Brain microvascular endothelial cell (primary cell): ENCODE measurements around the gene TFDP1.

Experiments
- DNase-seq: peaks from one replicate; pipeline ENCODE4 v3.0.0-alpha.2; 2020
- H3K27ac ChIP-seq: fragments of 250-450 bp; sonication (Bioruptor Pico); 2 replicates; pipeline ENCODE4 v1.5.1; 2020; ENCODE audit warnings: mild to moderate bottlenecking, moderate library complexity
- H3K27me3 ChIP-seq: fragments of 250-450 bp; sonication (Bioruptor Pico); replicated peaks from 2 replicates; pipeline ENCODE4 v1.5.1; 2020; ENCODE audit warnings: mild to moderate bottlenecking
- H3K36me3 ChIP-seq: fragments of 250-450 bp; sonication (Bioruptor Pico); replicated peaks from 2 replicates; pipeline ENCODE4 v1.5.1; 2020; ENCODE audit warnings: mild to moderate bottlenecking
- H3K4me3 ChIP-seq: 2 replicates; pipeline ENCODE4 v1.5.1; 2011; ENCODE audit warnings: low read depth, mild to moderate bottlenecking, control low read depth, low read length, moderate library complexity
- in situ Hi-C: cut with HindIII; loops from 2 replicates; pipeline ENCODE4 v1.10.0; 2017; ENCODE audit warnings: low sequenced_read_pairs, low pct_ligation_motif_present
- TF ChIP-seq, protein P1 (sequence below): IDR thresholded peaks from 2 replicates; pipeline ENCODE4 v1.5.1; 2011; ENCODE audit warnings: low read depth, mild to moderate bottlenecking, moderate library complexity, low read length, control low read depth, inconsistent platforms; ENCODE audit errors: missing control alignments

The TFDP1 gene

DNA sequence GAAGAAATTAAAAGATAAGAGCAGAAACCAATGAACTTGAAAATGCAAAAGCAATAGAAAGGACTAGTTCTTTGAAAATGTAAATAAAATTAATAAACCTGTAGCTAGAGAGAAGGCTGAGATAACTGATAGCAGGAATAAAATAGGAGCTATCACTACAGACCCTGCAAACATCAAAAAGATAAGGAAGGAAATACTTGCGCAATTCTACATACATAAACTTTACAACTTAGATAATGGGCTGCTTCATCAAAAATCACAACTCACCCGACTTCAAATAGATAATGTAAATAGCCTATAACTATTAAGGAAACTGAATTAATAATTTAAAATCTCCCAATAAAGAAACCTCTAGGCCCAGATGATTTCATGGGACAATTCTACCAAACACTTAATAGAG is 77.0 kb downstream of the TFDP1 start:
- H3K27ac ChIP-seq = no peak overlapping the region
- in situ Hi-C loops = no loop called here
- TF ChIP-seq, protein P1, sequence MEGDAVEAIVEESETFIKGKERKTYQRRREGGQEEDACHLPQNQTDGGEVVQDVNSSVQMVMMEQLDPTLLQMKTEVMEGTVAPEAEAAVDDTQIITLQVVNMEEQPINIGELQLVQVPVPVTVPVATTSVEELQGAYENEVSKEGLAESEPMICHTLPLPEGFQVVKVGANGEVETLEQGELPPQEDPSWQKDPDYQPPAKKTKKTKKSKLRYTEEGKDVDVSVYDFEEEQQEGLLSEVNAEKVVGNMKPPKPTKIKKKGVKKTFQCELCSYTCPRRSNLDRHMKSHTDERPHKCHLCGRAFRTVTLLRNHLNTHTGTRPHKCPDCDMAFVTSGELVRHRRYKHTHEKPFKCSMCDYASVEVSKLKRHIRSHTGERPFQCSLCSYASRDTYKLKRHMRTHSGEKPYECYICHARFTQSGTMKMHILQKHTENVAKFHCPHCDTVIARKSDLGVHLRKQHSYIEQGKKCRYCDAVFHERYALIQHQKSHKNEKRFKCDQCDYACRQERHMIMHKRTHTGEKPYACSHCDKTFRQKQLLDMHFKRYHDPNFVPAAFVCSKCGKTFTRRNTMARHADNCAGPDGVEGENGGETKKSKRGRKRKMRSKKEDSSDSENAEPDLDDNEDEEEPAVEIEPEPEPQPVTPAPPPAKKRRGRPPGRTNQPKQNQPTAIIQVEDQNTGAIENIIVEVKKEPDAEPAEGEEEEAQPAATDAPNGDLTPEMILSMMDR = no peak
- H3K4me3 ChIP-seq = no peak overlapping the region
- no peaks in the 10 kb centered on the region for H3K27me3 ChIP-seq
- DNase-seq = no peak
- H3K36me3 ChIP-seq = no peaks in the 10 kb centered on the region

DNA sequence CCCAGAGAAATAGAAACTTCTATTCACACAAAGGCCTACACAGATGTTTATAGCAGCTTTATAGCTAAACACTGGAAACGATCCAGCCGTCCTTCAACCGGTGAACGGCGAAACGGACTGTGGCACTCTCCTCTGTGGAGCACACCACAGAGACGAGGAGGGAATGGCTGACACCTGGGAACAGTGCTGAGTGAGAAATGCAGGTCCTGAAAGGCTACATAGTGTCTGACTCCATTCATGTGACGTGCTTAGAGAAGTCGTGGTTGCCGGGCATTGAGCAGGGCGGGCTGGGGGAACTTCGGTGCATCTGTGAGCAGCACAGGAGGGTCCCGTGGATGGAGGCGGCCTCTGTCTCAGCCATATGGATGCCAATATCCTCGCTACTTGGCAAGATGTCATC is 79.4 kb downstream of the TFDP1 start:
- TF ChIP-seq, protein P1 = no peak
- Histone ChIP-seq H3K36me3 (no peaks in the 10 kb centered on the region), H3K27ac (no peak overlapping the region), H3K27me3 (no peaks in the 10 kb centered on the region), H3K4me3 (no peak overlapping the region)
- in situ Hi-C loops = no loop called here
- DNase-seq = no peak

DNA sequence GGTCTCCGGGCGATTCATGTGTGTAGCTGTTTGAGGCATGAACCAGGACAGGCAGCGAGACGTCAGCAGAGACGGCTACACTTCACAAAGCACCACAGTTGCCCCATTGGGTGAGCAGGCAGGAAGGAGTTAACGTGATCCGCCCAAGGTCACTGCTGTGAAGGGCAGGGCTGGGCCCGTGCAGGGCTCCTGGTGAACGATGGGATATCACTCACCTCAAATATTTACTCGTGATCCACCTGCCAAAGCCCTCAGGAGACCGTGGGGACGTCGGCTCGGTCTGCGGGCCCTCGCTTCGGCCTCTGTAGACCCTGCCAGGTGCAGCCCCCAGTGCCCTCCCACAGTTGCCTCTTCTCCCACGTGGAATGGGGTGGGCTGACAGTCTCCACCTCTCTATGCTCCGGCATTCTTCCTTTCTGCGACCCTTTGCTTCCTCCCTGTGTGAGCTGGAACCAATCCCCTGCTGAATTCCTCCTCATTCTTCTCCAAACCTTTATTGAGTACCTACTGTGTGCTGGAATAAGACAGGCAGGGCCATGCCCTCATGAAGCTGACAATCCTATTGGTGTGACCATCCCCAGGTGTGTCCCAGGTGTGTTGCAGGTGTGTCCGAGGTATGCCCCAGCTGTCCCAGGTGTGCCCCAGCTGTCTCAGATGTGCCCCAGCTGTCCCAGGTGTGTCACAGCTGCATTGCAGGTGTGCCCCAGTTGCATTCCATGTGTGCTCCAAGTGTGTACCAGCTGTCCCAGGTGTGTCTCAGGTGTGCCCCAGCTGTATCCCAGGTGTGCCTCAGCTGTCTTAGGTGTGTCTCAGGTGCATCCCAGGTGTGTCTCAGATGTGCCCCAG is 80.4 kb downstream of the TFDP1 start:
- no peak for DNase-seq
- Histone ChIP-seq H3K27me3 (no peaks in the 10 kb centered on the region), H3K27ac (no peak overlapping the region), H3K36me3 (no peaks in the 10 kb centered on the region), H3K4me3 (no peak overlapping the region)
- TF ChIP-seq, protein P1 = no peak
- in situ Hi-C loops = no loop called here

DNA sequence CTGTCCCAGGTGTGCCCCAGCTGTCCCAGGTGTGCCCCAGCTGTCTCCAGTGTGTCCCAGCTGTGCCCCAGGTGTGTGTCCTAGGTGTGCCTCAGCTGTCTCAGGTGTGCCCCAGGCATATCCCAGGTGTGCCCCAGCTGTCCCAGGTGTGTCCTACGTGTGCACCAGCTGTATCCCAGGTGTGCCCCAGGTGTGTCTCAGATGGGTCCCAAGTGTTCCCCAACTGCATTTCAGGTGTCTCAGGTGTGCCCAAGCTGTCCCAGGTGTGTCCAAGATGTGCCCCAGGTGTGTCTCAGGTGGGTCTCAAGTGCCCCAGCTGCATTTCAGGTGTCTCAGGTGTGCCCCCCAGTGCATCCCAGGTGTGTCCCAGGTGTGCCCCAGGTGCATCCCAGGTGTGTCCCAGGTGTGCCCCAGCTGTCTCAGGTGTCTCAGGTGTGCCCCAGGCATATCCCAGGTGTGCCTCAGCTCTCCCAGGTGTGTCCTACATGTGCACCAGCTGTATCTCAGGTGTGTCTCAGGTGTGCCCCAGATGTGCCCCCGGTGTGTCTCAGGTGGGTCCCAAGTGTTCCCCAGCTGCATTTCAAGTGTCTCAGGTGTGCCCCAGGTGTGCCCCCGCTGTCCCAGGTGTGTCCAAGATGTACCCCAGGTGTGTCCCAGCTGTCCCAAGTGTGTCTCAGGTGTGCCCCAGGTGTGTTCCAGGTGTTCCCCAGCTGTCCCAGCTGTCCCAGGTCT is 81.2 kb downstream of the TFDP1 start:
- in situ Hi-C loops = no loop called here
- H3K4me3 ChIP-seq = no peak overlapping the region
- TF ChIP-seq, protein P1 = no peak
- H3K27ac ChIP-seq = no peak overlapping the region
- no peak for DNase-seq
- no peaks in the 10 kb centered on the region for H3K36me3 ChIP-seq
- H3K27me3 ChIP-seq = no peaks in the 10 kb centered on the region

DNA sequence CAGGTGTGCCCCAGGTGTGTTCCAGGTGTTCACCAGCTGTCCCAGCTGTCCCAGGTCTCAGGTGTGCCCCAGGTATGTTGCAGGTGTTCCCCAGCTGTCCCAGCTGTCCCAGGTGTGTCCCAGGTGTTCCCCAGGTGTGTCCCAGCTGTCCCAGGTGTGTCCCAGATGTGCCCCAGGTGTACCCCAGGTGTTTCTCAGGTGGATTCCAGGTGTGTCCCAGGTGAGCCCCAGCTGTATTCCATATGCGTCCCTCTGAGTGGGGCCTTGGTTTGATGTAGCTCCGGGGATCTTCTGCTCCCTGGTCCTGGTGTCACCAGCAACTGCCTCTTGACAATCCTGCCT is 81.7 kb downstream of the TFDP1 start:
- in situ Hi-C loops = no loop called here
- TF ChIP-seq, protein P1 = no peak
- H3K27me3 ChIP-seq = no peaks in the 10 kb centered on the region

More for the DNA sequence above, 81.7 kb downstream of the TFDP1 start:
- DNase-seq = no peak
- no peak overlapping the region for H3K4me3 ChIP-seq
- no peaks in the 10 kb centered on the region for H3K36me3 ChIP-seq
- no peak overlapping the region for H3K27ac ChIP-seq
